ENCODE measurements around the gene RABGEF1.

- TF ChIP-seq USF2 (CRISPR knock-in tag; IDR thresholded peaks at IDR 0.05) (no peak), IRF2 (CRISPR knock-in tag; IDR thresholded peaks at IDR 0.05) (no peak), TAF1 (IDR thresholded peaks at IDR 0.05; ENCODE audit: control insufficient read depth, extremely low read depth, insufficient read depth, low read length, severe bottlenecking) (no peak), MYC (IDR thresholded peaks at IDR 0.05; ENCODE audit: low read depth, low read length) (no peak), MYC (CRISPR knock-in tag; IDR thresholded peaks at IDR 0.05; ENCODE audit: borderline replicate concordance, low read depth) (no peak), EZH2 (IDR thresholded peaks at IDR 0.05; ENCODE audit: borderline replicate concordance, low read depth, low read length) (no peak)
Observed at GRCh38 chr7:66807736-66808135, 67.2 kb downstream of the RABGEF1 start.
